GM19099 (cell line): Measurements from ENCODE around the gene OXSM.

Source experiments
- POLR2A ChIP-seq: IDR thresholded peaks from 3 replicates; pipeline ENCODE4 v1.6.1; 2011; ENCODE audit warnings: low read depth; ENCODE audit not compliant: insufficient read length; ENCODE audit errors: extremely low read depth

OXSM gene

DNA sequence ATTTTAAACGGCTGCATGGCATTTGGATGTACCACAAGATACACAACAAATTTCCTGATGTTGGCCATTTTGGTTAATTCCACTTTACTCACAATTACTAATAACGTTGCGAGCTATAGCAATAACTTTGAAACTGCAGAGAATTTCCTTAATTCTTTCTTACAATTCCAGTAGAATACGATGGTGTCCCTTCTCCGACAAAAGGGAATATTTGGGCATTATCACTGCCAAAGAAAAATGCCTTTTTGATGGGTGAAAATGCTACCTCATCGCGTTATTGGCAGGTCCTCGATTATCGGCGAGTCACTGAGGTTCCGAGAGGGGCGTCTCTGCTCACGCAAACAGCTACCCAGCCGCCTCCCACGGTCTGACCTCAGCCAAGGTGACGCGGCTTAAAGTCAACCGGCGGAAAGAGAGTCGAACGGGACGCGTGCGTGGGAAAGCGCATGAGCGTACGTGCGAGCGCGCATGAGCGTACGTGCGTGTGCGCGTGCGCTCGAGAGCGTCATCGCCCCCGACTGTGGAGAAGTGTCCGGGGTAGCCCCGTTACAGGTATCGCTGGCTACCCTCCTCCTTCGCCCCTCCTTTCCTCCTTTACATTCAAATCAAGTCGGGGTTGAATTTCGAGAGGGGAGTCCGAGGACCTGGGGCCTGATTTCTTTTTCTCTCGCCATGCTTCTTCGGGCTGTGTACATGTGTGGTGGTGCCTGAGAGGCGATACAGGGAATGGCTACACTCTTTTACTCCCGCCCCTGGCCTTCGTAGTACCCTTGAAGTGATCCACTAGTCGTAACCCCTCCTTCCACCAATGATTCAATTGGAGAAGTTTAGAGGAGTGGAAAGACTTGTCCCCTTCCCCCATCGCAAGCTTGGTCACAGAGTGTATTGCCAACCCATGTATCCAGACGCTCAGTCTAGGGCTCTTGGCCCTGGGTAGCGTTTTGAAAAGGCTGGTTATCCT, at the start of gene OXSM:
OXSM (plus strand) TSS at position 495 of the 961 bp plus-strand sequence. CDS start 931 bp downstream, outside the sequence.
- TF ChIP-seq POLR2A, result peak; percentile 90

DNA sequence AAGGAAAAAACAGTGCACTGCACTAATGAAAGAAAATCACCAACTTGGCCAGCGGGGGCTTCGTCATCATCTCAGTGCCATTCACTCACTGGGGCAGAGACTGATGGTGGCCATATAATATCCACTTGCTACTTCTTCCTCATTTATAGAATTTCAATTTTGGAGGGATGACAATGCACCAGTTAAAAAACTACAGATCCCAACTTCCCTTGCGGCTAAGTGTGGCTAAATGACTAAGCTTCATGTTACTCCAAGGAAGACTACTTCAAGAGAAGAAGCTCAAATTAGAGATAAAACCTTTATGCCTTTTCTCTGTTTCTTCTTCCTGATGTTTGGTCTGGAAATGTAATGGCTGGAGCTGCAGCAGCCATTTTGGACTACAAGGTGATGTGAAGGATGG, 45.4 kb upstream of the OXSM start:
- TF ChIP-seq POLR2A, result no peak

GRCh38 chr3:25747033-25747432, 42.9 kb upstream of the OXSM start:
- no peak for TF ChIP-seq POLR2A

- TF ChIP-seq POLR2A, result no peak
Observed at GRCh38 chr3:25748189-25748588, 41.7 kb upstream of the OXSM start.

DNA sequence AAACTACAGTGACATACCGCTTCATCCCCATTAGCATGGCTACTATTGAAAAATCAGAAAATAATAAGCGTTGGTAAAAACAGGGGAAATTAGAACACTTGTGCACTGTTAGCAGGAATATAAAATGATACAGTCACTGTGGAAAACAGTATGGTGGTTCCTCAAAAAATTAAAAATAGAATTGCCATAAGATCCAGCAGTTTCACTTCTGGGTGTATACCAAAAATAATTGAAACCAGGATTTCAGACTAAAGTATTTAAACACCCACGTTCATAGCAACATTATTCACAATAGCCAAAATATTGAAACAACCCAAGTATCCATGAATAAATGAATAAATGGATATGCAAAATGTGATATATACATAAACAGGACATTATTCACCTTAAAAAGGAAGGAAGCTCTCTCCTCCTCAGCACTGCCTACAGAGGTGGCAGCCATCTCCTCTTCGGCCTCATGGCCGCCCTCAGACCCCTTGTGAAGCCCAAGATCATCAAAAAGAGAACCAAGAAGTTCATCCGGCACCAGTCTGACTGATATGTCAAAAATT, 40.8 kb upstream of the OXSM start:
- TF ChIP-seq POLR2A, result no peak

GRCh38 chr3:25751048-25751447, 38.8 kb upstream of the OXSM start:
- TF ChIP-seq POLR2A, result no peak

GRCh38 chr3:25751725-25752124, 38.2 kb upstream of the OXSM start:
- no peak for TF ChIP-seq POLR2A

GRCh38 chr3:25768851-25769250, 21.0 kb upstream of the OXSM start:
- no peak for TF ChIP-seq POLR2A

GRCh38 chr3:25775936-25776335, 14.0 kb upstream of the OXSM start:
- no peak for TF ChIP-seq POLR2A

DNA sequence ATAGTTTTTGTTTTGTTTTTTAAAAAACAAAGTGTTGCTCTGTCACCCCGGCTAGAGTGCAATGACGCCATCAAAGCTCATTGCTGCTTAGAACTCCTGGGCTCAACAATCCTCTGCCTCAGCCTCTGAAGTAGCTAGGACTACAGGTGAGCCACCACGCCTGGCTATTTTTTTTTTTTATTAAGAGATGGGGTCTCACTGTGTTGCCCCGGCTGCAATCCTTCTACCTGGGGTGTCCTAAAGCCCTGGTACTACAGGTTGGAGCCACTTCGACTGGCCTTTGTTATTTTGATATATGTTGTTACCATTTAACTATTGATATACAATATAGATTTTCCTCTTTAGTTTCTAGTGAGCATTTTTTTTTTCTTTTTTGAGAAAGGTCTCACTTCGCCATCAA, 9.3 kb upstream of the OXSM start:
- TF ChIP-seq POLR2A, result no peak

DNA sequence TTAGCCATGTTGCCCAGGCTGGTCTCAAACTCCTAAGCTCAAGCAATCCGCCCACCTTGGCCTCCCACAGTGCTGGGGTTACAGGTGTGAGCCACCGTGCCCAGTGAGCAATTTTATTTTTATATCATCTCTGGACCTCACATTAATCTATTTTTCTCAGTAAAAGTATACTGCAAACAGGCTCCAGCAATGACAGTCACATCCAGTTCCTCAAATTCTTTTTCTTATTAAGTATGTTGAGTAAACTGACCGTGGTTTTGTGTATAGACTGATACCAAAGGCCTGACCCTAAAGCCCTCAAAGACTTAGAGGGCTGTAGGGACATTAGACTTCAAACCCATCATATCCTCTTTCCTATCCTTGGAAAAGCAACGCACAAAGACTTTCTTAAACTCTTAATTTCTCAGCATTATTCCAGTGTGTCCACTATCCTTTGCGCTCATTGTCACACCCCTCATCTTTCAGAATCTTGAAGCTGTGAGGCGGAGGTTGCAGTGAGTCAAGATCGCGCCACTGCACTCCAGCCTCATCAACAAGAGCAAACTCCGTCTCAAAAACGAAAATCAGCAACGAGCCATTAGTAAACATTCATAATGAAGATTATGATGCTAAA, 8.6 kb upstream of the OXSM start:
- TF ChIP-seq POLR2A, result no peak

DNA sequence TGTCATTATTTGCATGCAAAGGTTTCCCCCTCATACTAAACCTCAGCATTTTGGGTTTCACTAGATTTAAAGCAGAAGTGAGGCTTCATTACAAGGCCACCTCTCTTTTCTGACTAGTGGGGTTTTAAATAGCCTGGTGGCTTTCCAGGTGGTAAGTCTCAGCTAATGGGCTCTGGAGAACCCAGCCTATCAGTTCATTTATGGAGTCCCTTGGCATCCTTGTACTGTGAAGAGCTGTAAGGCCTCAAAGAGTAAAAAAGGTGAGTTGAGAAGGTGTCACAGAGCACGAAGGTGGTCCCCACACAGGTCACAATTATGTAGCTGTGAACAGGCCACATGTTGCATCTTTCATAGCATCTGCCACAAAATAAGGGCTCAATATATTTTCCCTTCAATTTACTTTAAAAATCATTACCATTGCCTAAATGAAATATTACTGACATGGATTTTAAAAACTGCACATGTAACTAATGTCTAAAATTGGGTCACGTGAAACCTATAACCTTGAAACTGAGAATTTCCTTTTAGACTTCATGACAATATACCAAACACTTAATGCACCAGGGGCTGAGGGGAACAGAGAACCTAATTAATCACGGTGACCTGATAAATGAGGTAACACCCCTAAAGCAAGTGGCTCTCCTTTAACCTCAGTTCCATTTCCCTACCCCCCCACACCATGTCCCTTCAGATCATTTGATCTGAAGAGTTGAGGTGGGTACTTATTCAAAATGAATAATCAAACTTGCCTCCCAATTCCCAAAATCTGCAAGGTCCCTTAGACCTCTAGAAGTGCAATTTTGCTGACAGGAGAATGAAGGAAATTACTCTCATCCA, 7.9 kb upstream of the OXSM start:
- no peak for TF ChIP-seq POLR2A

GRCh38 chr3:25782636-25782937, 7.3 kb upstream of the OXSM start:
- TF ChIP-seq POLR2A, result no peak

DNA sequence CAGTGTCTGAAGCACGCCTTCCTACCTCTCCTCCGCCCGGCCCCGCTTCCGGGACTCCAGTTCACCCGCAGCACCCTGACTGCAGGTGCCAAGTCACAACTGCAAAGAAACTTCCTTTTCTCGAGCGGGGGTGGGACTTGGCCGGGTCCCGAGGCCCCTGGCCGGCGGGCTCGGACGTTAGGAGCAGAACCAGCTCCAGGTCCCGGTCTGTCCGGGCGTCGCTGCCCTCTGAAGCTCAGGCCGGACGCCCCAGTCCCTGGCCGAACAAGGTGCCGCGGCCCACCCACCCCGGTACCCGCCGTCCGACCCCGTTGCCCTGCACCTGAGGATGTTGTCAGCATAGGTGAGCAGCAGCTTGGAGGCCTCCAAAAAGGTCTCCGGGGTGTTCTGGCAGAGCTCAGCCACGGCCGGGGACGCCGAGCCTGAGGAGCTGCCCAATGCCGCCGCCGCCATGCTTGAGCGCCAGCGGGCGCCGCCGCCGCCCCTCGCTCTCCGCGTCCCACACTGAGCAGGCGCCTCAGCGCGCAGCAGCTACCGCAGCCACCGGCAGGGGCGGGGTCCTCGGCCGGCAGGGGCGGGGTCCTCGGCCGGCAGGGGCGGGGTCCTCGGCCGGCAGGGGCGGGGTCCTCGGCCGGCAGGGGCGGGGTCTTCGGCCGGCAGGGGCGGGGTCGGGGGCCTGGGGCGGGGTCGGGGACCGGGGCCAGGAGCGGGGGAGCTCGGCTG, 6.8 kb upstream of the OXSM start, which contains the start of gene NGLY1:
NGLY1 (minus strand) TSS at position 506 of the 723 bp plus-strand sequence; CDS start at position 453, 53 bp downstream.
- peak; percentile 93 for TF ChIP-seq POLR2A

- TF ChIP-seq POLR2A, result no peak
Observed at GRCh38 chr3:25783661-25784512, 6.0 kb upstream of the OXSM start.
